HEK293 (cell line): ENCODE measurements around the gene ZBTB22.

Experiments used
- HOXA7 ChIP-seq: sonication (generic); formaldehyde crosslinking; IDR thresholded peaks from 2 replicates; pipeline ENCODE4 v1.8.1; 2022; ENCODE audit warnings: missing genetic modification reagents, borderline replicate concordance
- IKZF3 ChIP-seq: fragments of 450-650 bp; IDR thresholded peaks from 2 replicates; pipeline ENCODE4 v1.5.0; 2018; ENCODE audit warnings: missing biosample characterization, mild to moderate bottlenecking, missing genetic modification characterization, moderate library complexity
- KLF1 ChIP-seq: fragments of 450-650 bp; formaldehyde crosslinking; IDR thresholded peaks from 2 replicates; pipeline ENCODE4 v1.5.1; 2016; ENCODE audit warnings: missing biosample characterization, missing genetic modification characterization
- KLF8 ChIP-seq: fragments of 450-650 bp; formaldehyde crosslinking; IDR thresholded peaks from 2 replicates; pipeline ENCODE4 v1.5.1; 2016; ENCODE audit warnings: missing biosample characterization, missing genetic modification characterization
- OSR2 ChIP-seq: fragments of 450-650 bp; formaldehyde crosslinking; IDR thresholded peaks from 2 replicates; pipeline ENCODE4 v1.5.1; 2016; ENCODE audit warnings: missing biosample characterization, missing genetic modification characterization
- RBAK ChIP-seq: fragments of 450-650 bp; formaldehyde crosslinking; IDR thresholded peaks from 2 replicates; pipeline ENCODE4 v1.5.1; 2016; ENCODE audit warnings: missing biosample characterization, missing genetic modification characterization
- SALL2 ChIP-seq: fragments of 450-650 bp; formaldehyde crosslinking; IDR thresholded peaks from 2 replicates; pipeline ENCODE4 v1.5.0; 2017; ENCODE audit warnings: missing biosample characterization, mild to moderate bottlenecking, missing genetic modification characterization, borderline replicate concordance
- SCRT1 ChIP-seq: fragments of 450-650 bp; formaldehyde crosslinking; IDR thresholded peaks from 2 replicates; pipeline ENCODE4 v1.5.1; 2016; ENCODE audit warnings: missing biosample characterization, missing genetic modification characterization, borderline replicate concordance
- SP3 ChIP-seq: fragments of 450-650 bp; formaldehyde crosslinking; IDR thresholded peaks from 2 replicates; pipeline ENCODE4 v1.5.1; 2016; ENCODE audit warnings: missing biosample characterization, missing genetic modification characterization
- TCF7L2 ChIP-seq: IDR thresholded peaks from 2 replicates; pipeline ENCODE4 v1.6.1; 2011; ENCODE audit warnings: low read depth, mild to moderate bottlenecking, inconsistent platforms, low read length, moderate library complexity, borderline replicate concordance
- YY1 ChIP-seq: fragments of 450-650 bp; formaldehyde crosslinking; IDR thresholded peaks from 2 replicates; pipeline ENCODE4 v1.5.1; 2018; ENCODE audit warnings: missing biosample characterization, missing genetic modification characterization
- ZBTB20 ChIP-seq: fragments of 450-650 bp; formaldehyde crosslinking; IDR thresholded peaks from 2 replicates; pipeline ENCODE4 v1.5.1; 2016; ENCODE audit warnings: missing biosample characterization, missing genetic modification characterization
- ZEB2 ChIP-seq: fragments of 450-650 bp; formaldehyde crosslinking; IDR thresholded peaks from 2 replicates; pipeline ENCODE4 v1.5.1; 2016; ENCODE audit warnings: missing biosample characterization, missing genetic modification characterization
- ZNF2 ChIP-seq: fragments of 450-650 bp; formaldehyde crosslinking; IDR thresholded peaks from 2 replicates; pipeline ENCODE4 v1.5.1; 2016; ENCODE audit warnings: missing biosample characterization, missing genetic modification characterization
- ZNF248 ChIP-seq: fragments of 450-650 bp; formaldehyde crosslinking; IDR thresholded peaks from 2 replicates; pipeline ENCODE4 v1.5.1; 2017; ENCODE audit warnings: missing biosample characterization, missing genetic modification characterization
- ZNF341 ChIP-seq: fragments of 450-650 bp; formaldehyde crosslinking; IDR thresholded peaks from 2 replicates; pipeline ENCODE4; 2016; ENCODE audit warnings: low read depth, missing biosample characterization, missing genetic modification characterization
- ZNF366 ChIP-seq: fragments of 450-650 bp; formaldehyde crosslinking; conservative IDR thresholded peaks from 2 replicates; pipeline ENCODE4 v1.5.1; 2016; ENCODE audit warnings: missing biosample characterization, missing genetic modification characterization
- ZNF37A ChIP-seq: fragments of 450-650 bp; IDR thresholded peaks from 2 replicates; pipeline ENCODE4 v1.5.1; 2018; ENCODE audit warnings: missing biosample characterization, missing genetic modification characterization
- ZNF394 ChIP-seq: fragments of 450-650 bp; formaldehyde crosslinking; IDR thresholded peaks from 2 replicates; pipeline ENCODE4 v1.5.1; 2016; ENCODE audit warnings: missing biosample characterization, missing genetic modification characterization, mild to moderate bottlenecking, moderate library complexity, borderline replicate concordance
- ZNF48 ChIP-seq: fragments of 450-650 bp; formaldehyde crosslinking; IDR thresholded peaks from 2 replicates; pipeline ENCODE4 v1.5.1; 2016; ENCODE audit warnings: missing biosample characterization, missing genetic modification characterization
- ZNF514 ChIP-seq: fragments of 450-650 bp; formaldehyde crosslinking; IDR thresholded peaks from 2 replicates; pipeline ENCODE4 v1.5.1; 2016; ENCODE audit warnings: missing biosample characterization, missing genetic modification characterization
- ZNF529 ChIP-seq: fragments of 450-650 bp; formaldehyde crosslinking; IDR thresholded peaks from 2 replicates; pipeline ENCODE4 v1.5.1; 2017; ENCODE audit warnings: missing genetic modification characterization, missing biosample characterization; ENCODE audit not compliant: insufficient replicate concordance
- ZNF549 ChIP-seq: fragments of 450-650 bp; IDR thresholded peaks from 2 replicates; pipeline ENCODE4 v1.5.1; 2018; ENCODE audit warnings: missing biosample characterization, missing genetic modification characterization, mild to moderate bottlenecking, inconsistent platforms, moderate library complexity
- ZNF600 ChIP-seq: fragments of 450-650 bp; formaldehyde crosslinking; IDR thresholded peaks from 2 replicates; pipeline ENCODE4 v1.5.1; 2016; ENCODE audit warnings: missing biosample characterization, missing genetic modification characterization
- ZNF621 ChIP-seq: fragments of 450-650 bp; formaldehyde crosslinking; IDR thresholded peaks from 2 replicates; pipeline ENCODE4 v1.5.1; 2017; ENCODE audit warnings: missing biosample characterization, missing genetic modification characterization
- ZNF768 ChIP-seq: fragments of 450-650 bp; formaldehyde crosslinking; IDR thresholded peaks from 2 replicates; pipeline ENCODE4 v1.5.1; 2018; ENCODE audit warnings: missing biosample characterization, mild to moderate bottlenecking, missing genetic modification characterization
- ZNF792 ChIP-seq: fragments of 450-650 bp; formaldehyde crosslinking; IDR thresholded peaks from 2 replicates; pipeline ENCODE4 v1.5.1; 2016; ENCODE audit warnings: missing biosample characterization, missing genetic modification characterization
- ZSCAN16 ChIP-seq: fragments of 450-650 bp; formaldehyde crosslinking; IDR thresholded peaks from 2 replicates; pipeline ENCODE4 v1.5.1; 2016; ENCODE audit warnings: missing biosample characterization, missing genetic modification characterization
- TF ChIP-seq, protein P1 (sequence below): sonication (generic); formaldehyde crosslinking; IDR thresholded peaks from 2 replicates; pipeline ENCODE4 v1.8.1; 2022; ENCODE audit warnings: mild to moderate bottlenecking, moderate library complexity, missing genetic modification reagents
- TF ChIP-seq, protein P2 (sequence below): fragments of 450-650 bp; formaldehyde crosslinking; IDR thresholded peaks from 2 replicates; pipeline ENCODE4 v1.5.1; 2016; ENCODE audit warnings: missing biosample characterization, missing genetic modification characterization
- TF ChIP-seq, protein P3 (sequence below): fragments of 450-650 bp; formaldehyde crosslinking; IDR thresholded peaks from 2 replicates; pipeline ENCODE4 v1.5.1; 2017; ENCODE audit warnings: missing biosample characterization, missing genetic modification characterization
- TF ChIP-seq, protein P4 (sequence below): fragments of 450-650 bp; formaldehyde crosslinking; IDR thresholded peaks from 2 replicates; pipeline ENCODE4 v1.5.1; 2016; ENCODE audit warnings: missing biosample characterization, missing genetic modification characterization
- TF ChIP-seq, protein P5 (sequence below): fragments of 450-650 bp; formaldehyde crosslinking; IDR thresholded peaks from 2 replicates; pipeline ENCODE4 v1.5.1; 2016; ENCODE audit warnings: missing biosample characterization, missing genetic modification characterization

Gene ZBTB22

DNA sequence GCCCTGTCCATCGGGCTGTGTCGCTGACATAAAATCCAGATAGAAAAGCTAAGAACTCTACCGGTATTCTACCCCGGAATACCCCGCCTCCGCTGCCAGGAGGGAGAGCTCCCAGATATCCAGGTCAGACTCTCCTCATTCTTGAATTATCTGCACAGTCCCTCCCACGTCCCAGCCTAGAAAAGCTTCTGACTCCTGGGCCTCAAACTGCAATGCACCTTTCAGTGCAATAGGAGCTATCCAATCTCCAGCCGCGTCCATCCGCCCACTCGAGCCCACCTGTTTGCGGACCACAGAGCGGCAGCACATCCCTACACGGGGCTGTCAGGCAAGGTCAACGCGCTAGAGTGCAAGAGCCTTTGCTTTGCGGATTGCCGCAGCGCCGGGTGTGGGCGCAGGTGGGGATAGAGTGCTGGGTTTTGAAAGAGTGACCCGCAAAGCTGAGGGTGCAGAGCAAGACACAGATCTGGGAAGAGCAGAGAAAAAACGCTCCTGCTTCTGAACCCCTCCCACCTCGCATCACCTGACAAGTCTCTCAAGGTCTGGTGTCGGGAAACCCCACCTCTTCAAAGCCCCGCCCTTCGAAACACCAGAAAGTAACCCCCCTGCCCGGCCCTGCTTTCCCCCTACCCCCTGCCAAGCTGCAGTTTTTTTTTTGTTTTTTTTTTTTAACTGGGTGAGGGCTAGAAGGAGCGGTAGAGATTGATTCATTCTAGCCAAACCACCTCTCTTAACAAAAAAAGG, 5.0 kb downstream of the ZBTB22 start (continued):
- no peak for TF ChIP-seq ZNF768 (tag by site-specific recombination)
- TF ChIP-seq ZNF792, result no peak
- no peak for TF ChIP-seq ZNF621
- peak; percentile 95 for TF ChIP-seq SCRT1 (tag by site-specific recombination)
- TF ChIP-seq, protein P1, sequence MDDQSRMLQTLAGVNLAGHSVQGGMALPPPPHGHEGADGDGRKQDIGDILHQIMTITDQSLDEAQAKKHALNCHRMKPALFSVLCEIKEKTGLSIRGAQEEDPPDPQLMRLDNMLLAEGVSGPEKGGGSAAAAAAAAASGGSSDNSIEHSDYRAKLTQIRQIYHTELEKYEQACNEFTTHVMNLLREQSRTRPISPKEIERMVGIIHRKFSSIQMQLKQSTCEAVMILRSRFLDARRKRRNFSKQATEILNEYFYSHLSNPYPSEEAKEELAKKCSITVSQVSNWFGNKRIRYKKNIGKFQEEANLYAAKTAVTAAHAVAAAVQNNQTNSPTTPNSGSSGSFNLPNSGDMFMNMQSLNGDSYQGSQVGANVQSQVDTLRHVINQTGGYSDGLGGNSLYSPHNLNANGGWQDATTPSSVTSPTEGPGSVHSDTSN, result 0 out of 2 replicates have a peak, but pooled peaks have one; percentile 24
- peak; percentile 10; the same call in 1 of the 2 replicates for TF ChIP-seq KLF1 (tag by site-specific recombination)
- TF ChIP-seq, protein P2, sequence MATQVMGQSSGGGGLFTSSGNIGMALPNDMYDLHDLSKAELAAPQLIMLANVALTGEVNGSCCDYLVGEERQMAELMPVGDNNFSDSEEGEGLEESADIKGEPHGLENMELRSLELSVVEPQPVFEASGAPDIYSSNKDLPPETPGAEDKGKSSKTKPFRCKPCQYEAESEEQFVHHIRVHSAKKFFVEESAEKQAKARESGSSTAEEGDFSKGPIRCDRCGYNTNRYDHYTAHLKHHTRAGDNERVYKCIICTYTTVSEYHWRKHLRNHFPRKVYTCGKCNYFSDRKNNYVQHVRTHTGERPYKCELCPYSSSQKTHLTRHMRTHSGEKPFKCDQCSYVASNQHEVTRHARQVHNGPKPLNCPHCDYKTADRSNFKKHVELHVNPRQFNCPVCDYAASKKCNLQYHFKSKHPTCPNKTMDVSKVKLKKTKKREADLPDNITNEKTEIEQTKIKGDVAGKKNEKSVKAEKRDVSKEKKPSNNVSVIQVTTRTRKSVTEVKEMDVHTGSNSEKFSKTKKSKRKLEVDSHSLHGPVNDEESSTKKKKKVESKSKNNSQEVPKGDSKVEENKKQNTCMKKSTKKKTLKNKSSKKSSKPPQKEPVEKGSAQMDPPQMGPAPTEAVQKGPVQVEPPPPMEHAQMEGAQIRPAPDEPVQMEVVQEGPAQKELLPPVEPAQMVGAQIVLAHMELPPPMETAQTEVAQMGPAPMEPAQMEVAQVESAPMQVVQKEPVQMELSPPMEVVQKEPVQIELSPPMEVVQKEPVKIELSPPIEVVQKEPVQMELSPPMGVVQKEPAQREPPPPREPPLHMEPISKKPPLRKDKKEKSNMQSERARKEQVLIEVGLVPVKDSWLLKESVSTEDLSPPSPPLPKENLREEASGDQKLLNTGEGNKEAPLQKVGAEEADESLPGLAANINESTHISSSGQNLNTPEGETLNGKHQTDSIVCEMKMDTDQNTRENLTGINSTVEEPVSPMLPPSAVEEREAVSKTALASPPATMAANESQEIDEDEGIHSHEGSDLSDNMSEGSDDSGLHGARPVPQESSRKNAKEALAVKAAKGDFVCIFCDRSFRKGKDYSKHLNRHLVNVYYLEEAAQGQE (tag by site-specific recombination), result no peak; the same call in 1 of the 2 replicates
- no peak for TF ChIP-seq ZNF514 (tag by site-specific recombination)
- TF ChIP-seq, protein P3, sequence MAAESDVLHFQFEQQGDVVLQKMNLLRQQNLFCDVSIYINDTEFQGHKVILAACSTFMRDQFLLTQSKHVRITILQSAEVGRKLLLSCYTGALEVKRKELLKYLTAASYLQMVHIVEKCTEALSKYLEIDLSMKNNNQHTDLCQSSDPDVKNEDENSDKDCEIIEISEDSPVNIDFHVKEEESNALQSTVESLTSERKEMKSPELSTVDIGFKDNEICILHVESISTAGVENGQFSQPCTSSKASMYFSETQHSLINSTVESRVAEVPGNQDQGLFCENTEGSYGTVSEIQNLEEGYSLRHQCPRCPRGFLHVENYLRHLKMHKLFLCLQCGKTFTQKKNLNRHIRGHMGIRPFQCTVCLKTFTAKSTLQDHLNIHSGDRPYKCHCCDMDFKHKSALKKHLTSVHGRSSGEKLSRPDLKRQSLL (tag by site-specific recombination), result no peak
- no peak for TF ChIP-seq YY1
- peak; percentile 87 for TF ChIP-seq ZNF341 (tag by site-specific recombination)
- no peak for TF ChIP-seq ZNF394
- peak; percentile 62; the same call in 1 of the 2 replicates for TF ChIP-seq KLF8 (tag by site-specific recombination)
- TF ChIP-seq ZNF529, result no peak
- TF ChIP-seq ZBTB20 (tag by site-specific recombination), result no peak
- TF ChIP-seq ZNF37A (tag by site-specific recombination), result no peak
- TF ChIP-seq OSR2, result no peak
- no peak for TF ChIP-seq ZNF248 (tag by site-specific recombination)
- peak; percentile 54; the same call in 1 of the 2 replicates for TF ChIP-seq SP3
- TF ChIP-seq HOXA7 (CRISPR knock-in tag), result no peak
- TF ChIP-seq ZNF549 (tag by site-specific recombination), result no peak
- TF ChIP-seq IKZF3, result no peak
- TF ChIP-seq TCF7L2, result no peak
- TF ChIP-seq ZEB2 (tag by site-specific recombination), result no peak
- TF ChIP-seq, protein P4, sequence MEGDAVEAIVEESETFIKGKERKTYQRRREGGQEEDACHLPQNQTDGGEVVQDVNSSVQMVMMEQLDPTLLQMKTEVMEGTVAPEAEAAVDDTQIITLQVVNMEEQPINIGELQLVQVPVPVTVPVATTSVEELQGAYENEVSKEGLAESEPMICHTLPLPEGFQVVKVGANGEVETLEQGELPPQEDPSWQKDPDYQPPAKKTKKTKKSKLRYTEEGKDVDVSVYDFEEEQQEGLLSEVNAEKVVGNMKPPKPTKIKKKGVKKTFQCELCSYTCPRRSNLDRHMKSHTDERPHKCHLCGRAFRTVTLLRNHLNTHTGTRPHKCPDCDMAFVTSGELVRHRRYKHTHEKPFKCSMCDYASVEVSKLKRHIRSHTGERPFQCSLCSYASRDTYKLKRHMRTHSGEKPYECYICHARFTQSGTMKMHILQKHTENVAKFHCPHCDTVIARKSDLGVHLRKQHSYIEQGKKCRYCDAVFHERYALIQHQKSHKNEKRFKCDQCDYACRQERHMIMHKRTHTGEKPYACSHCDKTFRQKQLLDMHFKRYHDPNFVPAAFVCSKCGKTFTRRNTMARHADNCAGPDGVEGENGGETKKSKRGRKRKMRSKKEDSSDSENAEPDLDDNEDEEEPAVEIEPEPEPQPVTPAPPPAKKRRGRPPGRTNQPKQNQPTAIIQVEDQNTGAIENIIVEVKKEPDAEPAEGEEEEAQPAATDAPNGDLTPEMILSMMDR (tag by site-specific recombination), result peak; percentile 71
- TF ChIP-seq ZNF600 (tag by site-specific recombination), result peak; percentile 95
- TF ChIP-seq RBAK, result no peak
- TF ChIP-seq ZSCAN16 (tag by site-specific recombination), result no peak
- no peak for TF ChIP-seq ZNF2 (tag by site-specific recombination)
- TF ChIP-seq, protein P5, sequence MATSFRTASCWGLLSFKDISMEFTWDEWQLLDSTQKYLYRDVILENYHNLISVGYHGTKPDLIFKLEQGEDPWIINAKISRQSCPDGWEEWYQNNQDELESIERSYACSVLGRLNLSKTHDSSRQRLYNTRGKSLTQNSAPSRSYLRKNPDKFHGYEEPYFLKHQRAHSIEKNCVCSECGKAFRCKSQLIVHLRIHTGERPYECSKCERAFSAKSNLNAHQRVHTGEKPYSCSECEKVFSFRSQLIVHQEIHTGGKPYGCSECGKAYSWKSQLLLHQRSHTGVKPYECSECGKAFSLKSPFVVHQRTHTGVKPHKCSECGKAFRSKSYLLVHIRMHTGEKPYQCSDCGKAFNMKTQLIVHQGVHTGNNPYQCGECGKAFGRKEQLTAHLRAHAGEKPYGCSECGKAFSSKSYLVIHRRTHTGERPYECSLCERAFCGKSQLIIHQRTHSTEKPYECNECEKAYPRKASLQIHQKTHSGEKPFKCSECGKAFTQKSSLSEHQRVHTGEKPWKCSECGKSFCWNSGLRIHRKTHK (tag by site-specific recombination), result no peak
- peak; percentile 51 for TF ChIP-seq ZNF366
- no peak for TF ChIP-seq SALL2 (tag by site-specific recombination)
- TF ChIP-seq ZNF48 (tag by site-specific recombination), result no peak
